ENCODE data around the gene CGB7. TPM values are rescaled to one million over a fixed set of nuclear protein-coding genes. Genes with fewer than 3 reads are reported as not detected.

The CGB7 gene
- total and polyA plus RNA-seq, 2 of the 13 experiments (the other 11 are each of a cell fraction or from before 2014, with no cell fraction given), result 0.07 TPM; not detected in 1

DNA sequence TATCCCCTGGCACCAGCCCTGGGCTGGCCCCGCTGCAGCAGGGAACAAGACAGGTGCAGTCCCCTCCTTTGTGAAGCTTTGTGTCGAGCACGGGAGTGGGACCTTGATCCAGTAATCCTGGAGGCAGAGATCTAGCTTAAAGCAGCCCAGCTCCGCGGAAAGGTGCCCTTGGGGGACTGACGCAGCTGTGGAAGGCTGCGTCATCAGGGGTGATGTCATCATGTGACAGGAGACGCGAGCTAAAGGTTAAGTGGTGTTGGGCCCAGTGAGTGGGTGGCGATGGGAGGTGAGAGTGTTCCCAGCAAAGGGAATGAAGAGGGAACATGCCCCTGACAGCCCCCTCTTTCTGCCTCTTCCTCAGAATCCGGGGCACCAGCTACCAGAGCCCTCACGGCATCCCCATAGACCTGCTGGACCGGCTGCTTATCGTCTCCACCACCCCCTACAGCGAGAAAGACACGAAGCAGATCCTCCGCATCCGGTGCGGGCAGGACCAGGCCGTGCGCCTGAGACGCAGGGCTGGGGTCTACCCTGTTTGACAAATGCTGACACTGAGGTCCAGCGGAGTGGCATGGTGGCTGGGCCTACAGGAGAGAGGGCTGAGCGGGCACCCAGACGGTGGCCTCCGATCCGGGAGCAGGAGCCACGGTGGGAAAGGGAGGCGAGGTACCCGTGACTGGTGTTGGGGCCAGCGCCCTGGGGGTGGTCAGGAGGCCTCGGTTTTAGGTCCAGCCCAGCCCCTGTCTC is 43.3 kb downstream of the CGB7 start:
- in situ Hi-C loops (cut with HindIII; ENCODE audit: extremely low pct_ligation_motif_present, low pct_unique_long_range_greater_than_20kb) (no loop called here), intact Hi-C loops (cut with micrococcal nuclease; ENCODE audit: unreplicated experiment) (no loop called here)
- H3K4me3 ChIP-seq (replicated peaks in 1 of 3; ENCODE audit: insufficient read depth in 1 of 3, low read depth in 2 of 3, low read length in 3 of 3), result no peak overlapping the region
- FAIRE-seq, result no peak
- no peak for ATAC-seq
- no peaks in the 10 kb centered on the region for H3K79me2 ChIP-seq (ENCODE audit: insufficient read depth, low read length)
- peaks cover 16% of the 10 kb centered on the region for H3K4me1 ChIP-seq (ENCODE audit: insufficient read depth, low read length)
- POLR2A ChIA-PET, result no interaction called here
- H3K9me3 ChIP-seq (ENCODE audit: low read length), result no peaks in the 10 kb centered on the region
- peaks cover 0 to 3% of the 10 kb centered on the region in 2 experiments; a peak in 1 of 5 replicates for H3K27me3 ChIP-seq (ENCODE audit: control insufficient read depth in 1 of 2, insufficient read depth in 2 of 2, low read length in 2 of 2)
- no peak for DNase-seq (ENCODE audit: low spot score)
- TF ChIP-seq HOXA7 (CRISPR knock-in tag; IDR thresholded peaks at IDR 0.05) (no peak), ZNF282 (IDR thresholded peaks at IDR 0.05; ENCODE audit: partially characterized antibody) (no peak), RXRA (CRISPR knock-in tag; IDR thresholded peaks at IDR 0.05) (no peak), ZFP36L1 (CRISPR knock-in tag; IDR thresholded peaks at IDR 0.05) (no peak), ZNF317 (CRISPR knock-in tag; IDR thresholded peaks at IDR 0.05) (no peak), CREB1 (IDR thresholded peaks at IDR 0.05) (peak; percentile 50; the same call in 1 of the 2 replicates), CREB1 (CRISPR knock-in tag; IDR thresholded peaks at IDR 0.05) (no peak), ZZZ3 (CRISPR knock-in tag; IDR thresholded peaks at IDR 0.05; ENCODE audit: borderline replicate concordance) (no peak), PHF20 (CRISPR knock-in tag; IDR thresholded peaks at IDR 0.05) (no peak), POLR2G (IDR thresholded peaks at IDR 0.05; ENCODE audit: low read depth, low read length) (0 out of 2 replicates have a peak, but pooled peaks have one; percentile 14), SAP130 (CRISPR knock-in tag; IDR thresholded peaks at IDR 0.05; ENCODE audit: low read depth) (no peak), AGO2 (optimal IDR thresholded peaks at IDR 0.05; ENCODE audit: low read depth, low read length) (peak; percentile 53), ZNF567 (CRISPR knock-in tag; IDR thresholded peaks at IDR 0.05; ENCODE audit: borderline replicate concordance) (no peak), ATF7 (IDR thresholded peaks at IDR 0.05) (peak; percentile 62; the same call in 1 of the 2 replicates), ATF7 (CRISPR knock-in tag; IDR thresholded peaks at IDR 0.05) (no peak), JARID2 (CRISPR knock-in tag; IDR thresholded peaks at IDR 0.05; ENCODE audit: insufficient replicate concordance) (no peak), ZSCAN20 (CRISPR knock-in tag; IDR thresholded peaks at IDR 0.05; ENCODE audit: borderline replicate concordance) (no peak)
- TF ChIP-seq, protein P1, sequence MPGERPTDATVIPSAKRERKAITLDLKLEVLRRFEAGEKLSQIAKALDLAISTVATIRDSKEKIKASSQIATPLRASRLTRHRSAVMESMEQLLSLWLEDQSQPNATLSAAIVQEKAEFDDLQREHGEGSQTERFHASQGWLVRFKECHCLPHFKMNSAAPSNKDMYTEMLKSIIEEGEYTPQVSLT (CRISPR knock-in tag; IDR thresholded peaks at IDR 0.05; ENCODE audit: borderline replicate concordance, low read depth), result no peak
- H3K9ac ChIP-seq (ENCODE audit: insufficient read depth, low read depth, low read length), result no peak overlapping the region
- H4K20me1 ChIP-seq (ENCODE audit: insufficient read depth, low read length), result no peaks in the 10 kb centered on the region
- 98% methylated on average over 29 of the region's 32 CpGs for WGBS (ENCODE audit: low lambda C conversion rate)
- no peak overlapping the region for H2AFZ ChIP-seq (ENCODE audit: low read length)
- H3K27ac ChIP-seq (ENCODE audit: extremely low read length, insufficient read depth, low read length), result no peak overlapping the region
- H3K36me3 ChIP-seq (replicated peaks in 1 of 2; ENCODE audit: control insufficient read depth in 1 of 2, insufficient read depth in 2 of 2, low read length in 2 of 2), result peaks cover 9 to 50% of the 10 kb centered on the region in 2 experiments; a peak in 4 of 5 replicates
- CTCF ChIA-PET (ENCODE audit: low intra/inter-chr PET ratio, low total read pairs), result no interaction called here
- no peak overlapping the region for H3K4me2 ChIP-seq (ENCODE audit: low read depth, low read length)
- no TSS peak for BruUV-seq (replicated peaks)
